NOMO-1 (cell line): ENCODE measurements around the gene DHRS12.

ENCODE experiments used
- DNase-seq, 2 experiments: peaks; one replicate each; lab custom pipeline; 2025; ENCODE audit not compliant: unreplicated experiment in 2 of 2; lab: John Stamatoyannopoulos, UW

DHRS12 gene, protein sequence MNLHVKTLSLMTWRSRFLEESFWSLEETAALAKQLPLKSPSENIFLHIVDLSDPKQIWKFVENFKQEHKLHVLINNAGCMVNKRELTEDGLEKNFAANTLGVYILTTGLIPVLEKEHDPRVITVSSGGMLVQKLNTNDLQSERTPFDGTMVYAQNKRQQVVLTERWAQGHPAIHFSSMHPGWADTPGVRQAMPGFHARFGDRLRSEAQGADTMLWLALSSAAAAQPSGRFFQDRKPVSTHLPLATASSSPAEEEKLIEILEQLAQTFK

DNA sequence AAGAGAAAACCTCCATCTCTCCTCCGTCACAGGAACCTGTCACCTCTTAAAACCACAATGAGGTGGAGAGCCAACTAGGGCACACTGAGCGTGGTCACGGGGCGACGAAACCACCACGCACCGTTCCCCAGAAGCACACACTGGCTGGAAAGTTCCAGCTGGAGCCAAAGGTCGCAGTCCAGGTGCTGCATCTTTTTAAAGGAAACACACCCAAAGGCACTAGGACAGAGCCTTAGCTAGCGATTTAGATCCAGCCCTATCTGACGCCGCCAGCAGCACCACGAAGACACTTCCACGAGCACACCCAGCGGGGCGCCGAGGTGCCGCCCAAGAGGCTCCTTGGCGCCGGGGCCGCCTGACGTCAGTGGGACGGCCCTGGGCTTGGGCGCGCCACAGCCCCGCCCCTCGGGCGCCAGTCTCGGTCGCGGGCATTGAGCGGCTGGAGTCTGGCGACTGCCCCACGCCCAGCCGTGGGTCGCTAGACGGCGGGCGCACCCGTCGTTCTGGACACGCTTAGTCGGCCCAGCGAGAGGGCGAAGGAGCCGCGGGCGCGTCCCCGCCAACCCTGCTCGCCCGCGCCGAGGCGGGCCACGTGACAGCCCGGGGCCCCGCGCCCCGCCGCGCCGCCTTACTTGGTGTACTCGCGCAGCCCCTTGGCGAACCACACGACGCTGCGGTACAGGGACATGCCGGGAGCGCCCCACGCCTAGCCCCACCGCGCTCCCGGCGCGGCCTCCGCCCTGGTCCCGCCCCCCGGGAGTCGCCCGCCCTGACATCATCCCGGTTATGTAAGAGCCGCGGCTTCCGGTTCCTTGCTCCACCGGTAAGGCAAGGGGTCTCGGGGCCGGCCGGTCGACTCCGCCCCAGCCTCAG lies at the start of gene DHRS12:
TSS of gene DHRS12 (minus strand) at position 742 of the 873 bp plus-strand sequence. CDS start 4,504 bp downstream, outside the sequence.
- DNase-seq = peak; percentile 74 to 93

DNA sequence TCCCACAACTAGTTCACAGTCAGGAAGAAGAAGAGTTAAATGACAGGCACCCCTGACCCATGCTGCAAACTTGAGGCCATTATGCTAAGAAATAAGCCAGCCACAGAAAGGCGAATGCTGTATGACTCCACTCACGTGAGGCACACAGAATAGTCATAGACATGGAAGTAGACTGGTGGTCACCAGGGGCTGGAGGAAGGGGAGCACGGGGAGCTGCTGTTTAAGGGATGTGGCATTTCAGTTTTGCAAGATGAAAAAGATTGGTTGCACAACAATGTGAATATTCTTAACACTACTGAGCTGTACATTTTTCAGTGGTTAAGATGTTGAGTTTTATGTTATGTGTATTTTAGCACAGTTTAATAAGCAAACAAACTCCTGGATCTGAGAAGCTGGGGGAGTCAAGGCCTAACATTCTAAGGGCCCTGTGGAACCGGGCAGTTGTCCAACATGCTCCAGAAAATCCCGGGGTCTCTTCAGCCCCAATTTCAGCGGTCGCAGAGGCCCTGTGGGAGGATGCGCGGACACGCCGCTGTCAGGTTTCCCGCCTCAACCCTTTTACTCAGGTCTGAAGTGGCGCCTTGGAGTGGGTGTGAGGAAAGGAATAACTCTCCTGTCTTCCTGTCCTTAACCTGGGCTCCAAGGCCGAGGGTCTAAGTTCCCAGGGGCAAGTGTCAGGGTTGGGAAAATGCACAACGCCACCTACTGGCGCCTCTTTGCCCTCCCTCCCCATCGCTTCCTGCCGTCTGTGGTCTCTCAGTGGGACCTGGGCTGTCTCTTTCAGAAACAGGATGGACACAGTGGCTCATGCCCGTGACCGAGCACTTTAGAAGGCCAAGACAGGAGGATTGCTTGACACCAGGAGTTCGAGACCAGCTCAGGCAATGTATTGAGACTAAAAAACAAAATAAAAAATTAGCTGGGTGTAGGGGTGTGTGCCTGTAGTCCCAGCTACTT lies 45.5 kb upstream of the DHRS12 start:
- DNase-seq = peak in 1 of 2 experiments; percentile 25

DNA sequence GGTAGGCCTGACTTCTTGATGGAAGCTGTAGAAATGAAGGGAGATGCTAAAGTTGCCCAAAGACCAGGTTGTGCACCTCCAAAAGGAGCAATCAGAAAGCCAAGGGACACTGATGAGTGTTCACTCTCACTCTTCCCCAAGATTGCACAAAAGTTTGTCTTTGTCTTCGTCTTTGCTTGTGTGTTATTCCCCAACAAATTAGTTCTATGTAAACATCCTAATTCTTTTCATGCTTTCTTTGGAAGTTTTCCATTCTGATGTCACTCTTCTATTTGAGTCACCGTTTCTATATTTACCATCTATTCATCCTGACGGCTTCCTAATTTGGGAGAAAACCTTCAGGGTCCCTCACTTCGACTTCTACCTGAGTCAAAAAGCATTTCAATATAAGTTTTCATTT lies 44.7 kb upstream of the DHRS12 start:
- no peak for DNase-seq

DNA sequence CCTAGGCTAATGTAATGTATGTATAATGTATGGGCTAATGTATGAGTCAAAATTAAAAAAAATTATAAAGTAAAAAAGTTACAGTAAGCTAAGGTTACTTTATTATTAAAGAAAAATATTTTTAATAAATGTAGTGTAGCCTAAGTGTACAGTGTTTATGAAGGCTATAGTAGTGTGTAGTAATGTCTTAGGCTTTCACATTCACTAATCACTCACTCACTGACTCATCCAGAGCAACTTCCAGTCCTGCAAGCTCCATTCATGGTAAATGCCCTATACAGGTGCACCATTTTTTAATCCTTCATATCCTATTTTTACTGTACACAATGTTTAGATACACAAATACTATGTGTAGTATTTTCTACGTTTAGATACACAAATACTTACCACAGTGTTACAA lies 42.8 kb upstream of the DHRS12 start:
- DNase-seq = no peak

DNA sequence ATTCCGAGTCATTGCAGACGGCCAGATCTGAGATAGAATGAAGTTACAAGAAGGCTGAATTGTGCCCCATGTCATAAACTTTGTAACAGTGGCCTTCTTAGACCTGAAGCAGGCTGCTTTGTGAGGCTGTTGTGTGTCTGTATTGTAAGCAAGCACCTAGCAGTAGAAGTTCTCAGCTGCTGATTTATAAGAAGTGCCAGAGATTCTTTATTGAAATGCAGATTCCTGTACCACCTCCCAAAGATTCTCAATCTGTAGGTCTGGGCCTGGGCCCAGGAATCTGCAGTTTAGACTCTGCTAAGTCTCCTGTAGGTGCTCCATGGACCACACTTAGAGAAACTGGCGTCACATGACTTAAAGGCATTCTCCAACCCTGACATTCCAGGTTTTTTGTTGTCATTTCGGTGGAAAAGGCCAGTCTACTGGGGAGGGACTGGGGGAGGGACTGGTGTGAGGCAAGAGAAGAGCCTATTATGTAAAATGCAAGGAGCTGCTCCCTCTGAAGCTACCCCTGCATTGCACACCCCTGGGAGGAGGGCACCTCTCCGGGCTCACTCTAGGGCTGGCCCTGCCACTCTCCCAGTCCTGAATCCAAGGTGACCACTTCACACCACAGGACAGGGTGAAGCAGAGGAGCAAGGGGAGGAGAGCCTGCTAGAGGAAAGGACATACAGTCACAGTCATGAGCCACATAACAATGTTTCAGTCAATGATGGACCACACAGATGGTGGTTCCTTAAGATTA lies 41.8 kb upstream of the DHRS12 start:
- no peak for DNase-seq

DNA sequence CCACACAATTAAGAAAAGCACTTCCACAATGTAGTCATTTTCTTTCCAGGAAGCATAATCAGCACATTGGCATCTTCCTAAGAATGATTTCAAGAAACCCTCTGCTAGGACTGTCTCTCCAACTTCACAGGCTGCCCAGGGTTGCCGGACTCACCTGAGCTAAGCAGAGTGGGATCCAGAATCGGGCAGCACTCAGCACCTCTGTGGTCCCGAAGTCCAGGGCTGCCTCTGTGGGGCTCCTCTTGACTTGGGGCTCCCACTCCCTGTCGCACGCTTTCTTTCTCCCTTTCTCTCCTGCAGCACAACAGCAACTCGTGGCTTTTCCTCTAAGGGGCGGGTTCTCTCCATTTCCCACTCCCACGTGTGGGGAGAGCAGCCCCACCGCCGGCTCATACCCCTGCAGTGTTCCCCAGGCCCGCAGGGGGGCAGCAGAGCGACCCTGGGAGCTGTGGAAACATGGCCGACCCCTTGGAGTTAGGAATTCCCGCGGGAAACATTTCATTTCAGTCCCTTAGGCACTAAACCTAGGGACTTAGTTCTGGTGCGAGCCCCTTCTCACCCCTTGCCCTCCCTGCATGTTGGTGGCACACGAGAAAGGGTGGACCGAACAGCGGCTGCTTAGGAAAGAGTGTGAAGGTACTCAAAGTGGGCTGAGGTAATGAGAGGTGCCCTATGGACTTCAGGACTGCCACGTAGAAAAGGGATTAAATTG lies 41.1 kb upstream of the DHRS12 start, which contains the start of gene TMEM272:
TSS of gene TMEM272 (minus strand) at position 316 of the 712 bp plus-strand sequence. CDS start 6,647 bp downstream, outside the sequence.
- no peak for DNase-seq

DNA sequence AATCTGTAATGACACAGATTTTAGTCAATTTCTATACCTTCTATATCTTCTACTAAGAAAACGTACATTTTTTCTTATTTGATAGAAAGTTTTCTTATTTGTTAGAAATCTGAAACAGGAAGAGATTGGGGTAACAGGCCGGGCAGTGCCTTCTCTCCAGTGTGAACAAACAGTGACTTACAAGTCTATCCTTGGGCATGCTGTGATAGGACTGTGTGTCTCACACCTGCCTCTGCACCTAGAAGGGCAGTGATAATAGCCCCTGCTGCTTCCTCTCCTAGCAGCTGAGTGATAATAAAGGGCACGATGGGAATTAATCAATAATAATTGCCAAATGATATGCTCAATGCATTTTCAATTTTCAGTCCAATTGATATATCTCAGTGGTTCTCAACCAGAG lies 39.6 kb upstream of the DHRS12 start:
- DNase-seq = no peak

DNA sequence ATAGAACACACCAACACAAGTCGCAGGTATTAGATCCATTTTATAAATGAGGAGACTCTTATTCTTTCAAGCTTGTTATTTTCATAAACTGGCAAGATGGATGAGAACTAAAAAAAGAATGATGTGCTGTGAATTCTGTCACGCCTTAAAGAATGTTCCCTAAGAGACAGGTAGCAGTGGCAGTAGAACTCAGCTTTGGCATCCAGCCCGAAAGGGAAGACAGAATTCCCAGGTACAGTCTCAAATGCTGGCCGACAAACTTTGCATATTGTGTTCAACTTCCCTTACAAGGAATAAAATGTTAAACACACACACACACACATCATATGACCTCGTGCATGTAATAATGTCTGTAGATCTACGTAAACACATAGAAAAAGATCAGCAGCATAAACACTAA lies 37.8 kb upstream of the DHRS12 start:
- DNase-seq = no peak

DNA sequence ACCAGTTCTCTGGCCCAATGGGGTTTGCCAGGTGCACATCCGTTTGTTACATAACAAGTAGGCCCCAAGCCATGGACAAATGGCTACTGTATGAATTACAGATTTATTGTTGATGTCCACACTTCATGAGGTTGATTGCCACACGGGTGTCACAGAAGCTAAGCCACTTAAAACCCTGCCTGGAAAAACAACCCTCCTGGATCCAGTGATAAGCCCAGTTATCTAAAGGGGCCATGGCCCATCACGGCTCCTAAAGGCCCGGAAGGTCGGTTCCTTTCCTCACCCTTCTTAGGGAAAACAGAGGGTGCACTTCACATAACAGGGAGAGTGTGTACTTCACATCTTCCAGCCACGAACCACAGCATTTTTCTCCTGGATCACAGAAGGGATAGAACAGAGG lies 37.0 kb upstream of the DHRS12 start:
- no peak for DNase-seq

DNA sequence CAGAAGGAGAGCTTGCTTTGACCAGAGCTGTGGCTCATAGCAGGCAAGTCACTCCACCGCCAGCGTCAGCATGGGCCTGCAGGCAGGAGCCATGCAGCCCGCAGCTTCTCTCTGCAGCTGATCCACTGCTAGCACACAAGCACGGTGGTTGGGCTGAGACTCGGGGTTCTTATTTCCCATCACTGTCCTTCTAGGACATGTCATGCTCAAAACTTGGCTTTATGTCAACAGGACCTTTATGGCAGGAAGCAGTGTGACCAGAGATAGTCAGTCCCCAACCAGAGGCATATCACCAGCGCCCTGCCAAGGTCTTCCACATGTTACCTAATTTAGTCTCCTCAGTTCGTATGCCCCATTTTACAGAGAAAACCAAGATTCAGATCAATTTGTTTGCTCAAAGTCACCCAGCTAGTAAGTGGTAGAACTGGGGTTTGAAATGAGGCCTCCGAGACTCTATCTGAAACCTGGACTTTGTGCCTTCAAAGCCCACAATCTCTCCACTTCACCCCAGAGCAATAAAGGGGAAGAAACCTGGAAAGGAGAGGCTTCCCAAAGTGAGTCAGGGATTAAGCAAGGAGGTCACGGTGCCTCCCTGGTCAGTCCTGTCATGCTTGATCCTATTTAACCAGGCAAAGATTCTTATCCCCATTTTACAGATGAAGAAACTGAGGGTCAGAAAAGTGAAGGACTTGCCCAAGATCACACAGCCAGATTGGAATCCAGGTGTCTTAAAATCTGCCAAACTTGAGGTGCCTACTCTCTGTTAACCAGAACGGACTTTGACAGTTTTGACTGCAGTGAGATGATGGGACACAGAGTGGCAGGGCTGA lies 36.0 kb upstream of the DHRS12 start:
- DNase-seq = no peak

DNA sequence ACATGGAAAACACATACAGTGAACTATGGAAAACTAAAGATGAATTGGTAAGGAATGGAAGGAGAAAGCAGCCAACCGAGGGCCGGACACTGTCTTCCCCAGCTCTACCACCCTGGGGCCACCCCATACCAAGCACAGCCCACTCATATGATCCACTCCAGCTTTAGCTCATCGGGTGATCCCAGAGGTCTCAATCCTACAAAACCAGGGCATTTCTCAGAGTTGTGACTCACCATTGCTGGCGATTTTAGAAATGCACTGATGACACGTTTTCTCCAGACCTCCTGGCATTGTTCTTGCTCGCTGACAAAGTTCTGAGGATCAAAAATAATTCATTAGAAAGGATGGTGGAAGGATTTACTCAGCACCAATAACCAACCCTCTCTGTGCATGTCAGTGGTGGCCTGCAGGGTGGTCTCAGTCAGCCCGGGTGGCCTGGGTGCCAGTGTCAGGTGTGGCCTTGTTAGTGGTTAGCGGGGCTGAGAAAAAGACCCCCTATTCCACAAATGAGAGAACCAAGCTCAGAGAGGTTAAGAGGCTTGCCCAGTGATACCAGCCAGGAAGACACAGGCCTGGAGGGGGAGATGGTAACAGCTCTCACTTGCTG lies 34.4 kb upstream of the DHRS12 start:
- DNase-seq = no peak

DNA sequence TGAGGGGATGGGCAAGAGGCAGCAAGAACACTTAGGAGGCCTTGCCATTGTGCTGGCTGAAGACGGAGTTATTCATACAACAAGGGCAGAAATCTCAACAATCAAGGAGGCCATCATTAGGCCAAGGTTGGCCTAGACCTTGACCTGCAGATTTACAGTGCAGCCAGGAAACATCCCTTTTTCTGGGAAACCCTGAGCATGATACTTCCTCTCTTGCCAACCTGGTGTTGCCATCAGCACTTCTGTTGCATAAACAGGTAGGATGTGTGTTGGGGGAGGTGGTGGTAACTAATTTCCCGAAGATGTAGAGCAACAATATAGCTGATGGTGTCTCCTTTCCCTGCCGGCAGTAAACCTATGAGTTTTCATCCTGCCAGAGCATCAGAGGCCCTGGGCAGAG lies 33.1 kb upstream of the DHRS12 start:
- DNase-seq = no peak

DNA sequence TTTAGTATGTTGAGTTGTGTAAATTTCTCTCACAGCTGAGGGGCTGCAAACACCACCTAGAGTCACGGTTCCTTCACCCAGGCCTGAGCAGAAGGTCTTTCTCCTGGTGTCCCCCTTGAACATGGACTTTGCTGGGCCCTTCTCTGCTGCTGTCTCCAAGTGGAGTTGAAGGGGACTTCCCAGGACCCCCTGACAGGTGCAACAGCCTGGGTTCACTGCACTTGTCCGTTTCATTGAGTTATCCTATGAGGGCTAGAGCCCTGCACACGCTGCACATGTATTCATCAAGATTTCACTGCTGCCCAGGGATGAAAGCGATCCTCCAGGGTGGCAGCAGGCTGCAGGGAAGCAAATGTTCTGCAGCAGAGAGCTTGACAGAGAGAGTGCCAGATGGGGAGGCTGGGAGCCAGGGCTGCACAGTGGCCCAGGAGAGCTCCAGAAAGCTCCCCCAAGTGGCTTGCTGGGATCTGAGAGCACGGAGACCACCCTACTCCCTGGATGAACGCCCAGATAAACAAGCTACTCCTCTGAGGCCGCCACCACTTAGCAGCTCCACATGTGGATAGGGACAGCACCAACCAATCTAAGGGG lies 30.7 kb upstream of the DHRS12 start:
- DNase-seq = no peak

DNA sequence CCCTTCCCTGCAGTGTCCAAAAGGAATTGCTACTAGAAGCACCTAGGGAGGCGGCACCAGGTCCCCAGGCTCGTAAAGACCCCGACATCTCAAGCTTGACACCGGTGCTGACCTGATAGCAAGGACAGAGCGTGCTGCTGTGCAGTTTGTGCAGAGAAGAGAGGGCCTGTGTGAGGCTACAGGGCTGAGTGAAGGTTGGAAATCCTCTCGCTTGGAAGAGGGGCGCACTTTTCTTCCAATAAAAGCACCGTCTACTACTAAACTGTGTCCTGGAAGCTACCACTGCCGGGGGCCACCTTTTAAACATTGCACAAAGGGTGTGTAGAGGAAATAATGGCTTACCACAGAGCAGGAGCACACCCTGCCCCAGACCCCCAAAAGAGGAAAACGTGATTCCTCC lies 30.0 kb upstream of the DHRS12 start:
- DNase-seq = no peak

DNA sequence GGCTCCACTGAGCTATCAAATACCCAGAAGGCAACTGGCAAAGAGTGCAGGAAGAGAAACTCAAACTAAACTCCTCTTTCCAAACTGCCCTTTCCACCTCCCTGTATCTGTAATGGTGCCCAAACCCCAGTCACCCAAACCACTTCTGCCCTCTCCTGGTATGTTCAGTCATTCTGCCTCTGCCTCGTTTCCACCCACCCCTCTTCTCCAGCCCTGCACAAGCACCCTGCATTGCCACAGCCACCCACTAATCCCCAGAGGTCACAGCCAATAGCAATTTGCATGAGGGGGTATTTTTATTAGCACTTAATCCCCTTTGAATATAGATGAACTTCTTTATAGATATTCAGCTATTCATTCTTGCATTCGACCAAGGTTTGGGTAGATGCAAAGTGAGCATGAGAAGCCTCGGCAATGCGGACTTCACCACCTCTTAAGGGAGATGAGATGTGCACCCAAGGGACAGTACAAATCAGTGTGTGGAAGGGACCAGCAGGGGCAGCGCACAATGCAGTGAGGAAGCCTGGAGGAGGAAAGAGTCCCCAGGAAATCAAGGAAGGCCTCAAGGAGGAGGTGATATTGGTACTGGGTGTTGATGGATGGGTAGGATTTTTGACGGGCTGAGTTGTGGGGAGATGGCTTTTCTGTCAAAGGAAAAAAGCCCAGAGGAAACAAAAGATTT lies 28.6 kb upstream of the DHRS12 start:
- DNase-seq = peak; percentile 84 to 89

DNA sequence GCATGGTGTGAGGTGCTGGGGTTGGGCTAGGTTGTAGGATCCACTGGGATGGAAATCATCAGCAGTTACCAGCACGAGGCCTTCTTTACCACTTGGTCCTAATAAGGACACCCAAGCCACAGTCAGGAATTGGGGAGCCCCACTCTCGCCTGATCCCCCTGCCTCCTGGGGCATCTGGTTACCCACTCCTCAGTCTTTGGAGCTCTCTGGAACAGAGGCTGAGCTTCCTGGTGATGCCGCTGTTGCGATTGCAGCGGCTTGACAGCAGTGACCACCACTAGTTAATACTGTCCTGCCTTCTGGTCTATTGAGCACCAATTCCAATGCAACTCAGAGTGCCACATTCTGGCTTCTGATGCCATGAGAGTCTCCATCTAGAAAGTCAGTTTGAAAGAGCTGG lies 27.6 kb upstream of the DHRS12 start:
- no peak for DNase-seq

DNA sequence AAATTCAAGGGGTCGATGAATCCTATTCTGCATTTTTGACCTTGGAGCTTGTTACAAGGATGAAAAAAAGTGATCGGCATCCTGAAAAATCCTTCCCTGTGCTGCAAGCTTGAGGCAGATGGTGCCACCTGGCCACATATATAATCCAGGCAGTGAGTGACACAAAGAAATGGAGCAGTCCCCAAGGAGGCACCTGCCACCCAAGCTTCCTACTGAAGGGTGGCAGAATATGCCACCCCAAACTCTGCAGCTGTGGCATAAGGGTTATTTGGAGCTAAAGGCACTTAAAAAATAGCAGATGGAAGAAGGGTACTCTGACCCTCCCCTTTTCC lies 25.6 kb upstream of the DHRS12 start:
- no peak for DNase-seq
